GM13976 (cell line): ENCODE results near the gene PTGIS.

Experiments used
- DNase-seq: peaks from one replicate; pipeline ENCODE4 v3.0.0; 2012; ENCODE audit warnings: low spot score
- CTCF ChIP-seq: IDR thresholded peaks from 2 replicates; pipeline ENCODE4 v1.5.1; 2012; ENCODE audit warnings: borderline replicate concordance, mild to moderate bottlenecking; ENCODE audit not compliant: insufficient read depth; ENCODE audit errors: extremely low read depth, missing control alignments, control extremely low read depth
- in situ Hi-C: fragments of 300-500 bp; cut with MboI; formaldehyde crosslinking; loops from one replicate; pipeline ENCODE4 v1.12.0; 2022; ENCODE audit warnings: low sequenced_read_pairs, mixed read lengths, inconsistent platforms; ENCODE audit not compliant: unreplicated experiment

Gene PTGIS

GRCh38 chr20:49602345-49603208, 34.6 kb upstream of the PTGIS start:
- DNase-seq = no peak
- in situ Hi-C loops = no loop called here
- no peak for TF ChIP-seq CTCF

- no peak for DNase-seq
- in situ Hi-C loops = no loop called here
- no peak for TF ChIP-seq CTCF
Observed at GRCh38 chr20:49601153-49601924, 33.4 kb upstream of the PTGIS start.

- no peak for DNase-seq
- TF ChIP-seq CTCF = no peak
- in situ Hi-C loops = no loop called here
Observed at GRCh38 chr20:49599746-49600113, 31.8 kb upstream of the PTGIS start.

GRCh38 chr20:49597825-49598395, 30.0 kb upstream of the PTGIS start:
- TF ChIP-seq CTCF = no peak
- in situ Hi-C loops = no loop called here
- DNase-seq = no peak

- in situ Hi-C loops = no loop called here
- DNase-seq = peak; percentile 46
- TF ChIP-seq CTCF = no peak
Observed at GRCh38 chr20:49595811-49596561, 28.0 kb upstream of the PTGIS start.

- in situ Hi-C loops = no loop called here
- no peak for TF ChIP-seq CTCF
- no peak for DNase-seq
Observed at GRCh38 chr20:49595346-49595745, 27.4 kb upstream of the PTGIS start.
